MG63 (cell line): Measurements from ENCODE around the gene SNX27. TPM values are rescaled to one million over a fixed set of nuclear protein-coding genes. Genes with fewer than 3 reads are reported as not detected.
A peak's percentile ranks its signal among the peaks of the same experiment; 100 is the strongest.
"Not testable (repeated sequence)": the region's sequence is repeated elsewhere in the genome, so short reads cannot be mapped to it uniquely, and the experiment has no call there.

Source experiments
- DNase-seq: peaks from one replicate; pipeline ENCODE4 v3.0.0-alpha.2; 2020
- H3K27me3 ChIP-seq: fragments of 250-450 bp; sonication (Bioruptor Pico); 2 replicates; pipeline ENCODE4 v1.5.1; 2020; ENCODE audit warnings: mild to moderate bottlenecking, moderate library complexity
- H3K36me3 ChIP-seq: fragments of 250-450 bp; sonication (Bioruptor Pico); 2 replicates; pipeline ENCODE4 v1.5.1; 2020; ENCODE audit warnings: mild to moderate bottlenecking, moderate library complexity
- H3K4me3 ChIP-seq: fragments of 250-450 bp; sonication (Bioruptor Pico); 2 replicates; pipeline ENCODE4 v1.5.1; 2020; ENCODE audit warnings: mild to moderate bottlenecking, moderate library complexity
- H3K9me3 ChIP-seq: fragments of 250-450 bp; sonication (Bioruptor Pico); 2 replicates; pipeline ENCODE4 v1.5.1; 2020; ENCODE audit warnings: mild to moderate bottlenecking, moderate library complexity
- total RNA-seq: library from RNA; depleted of rRNA; stranded (reverse); fragments of >200 nt; shearing (Covaris generic); gene quantifications from 2 replicates; pipeline ENCODE4 v1.2.3, GENCODE V29; 2014; ENCODE audit warnings: low replicate concordance

SNX27 gene
- total RNA-seq, 1 experiment from 2014 or later = 17.1 TPM

- H3K9me3 ChIP-seq = no peaks in the 10 kb centered on the region
- H3K27me3 ChIP-seq = peaks cover 8% of the 10 kb centered on the region
Measured at GRCh38 chr1:151718666-151719065, 106.8 kb downstream of the SNX27 start.

DNA sequence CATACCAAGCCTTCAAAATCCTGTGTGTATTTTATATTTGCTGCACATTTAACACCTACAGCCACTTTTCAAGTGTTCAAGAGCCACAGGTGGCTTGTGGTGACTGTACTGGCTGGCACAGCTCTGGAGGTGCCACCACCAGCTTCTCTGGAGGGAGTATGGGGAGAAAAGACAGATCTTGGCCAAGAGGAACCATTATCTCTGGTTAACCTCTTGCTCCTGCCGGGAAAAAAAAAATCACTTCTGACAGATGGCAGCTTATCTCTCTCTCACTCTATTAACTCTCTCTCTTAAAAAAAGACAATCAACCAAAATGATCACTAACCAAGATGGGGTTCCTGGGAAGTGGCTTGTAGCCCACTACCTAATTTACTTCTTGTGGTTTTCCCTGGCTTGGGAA is 108.3 kb downstream of the SNX27 start:
- peaks cover 8% of the 10 kb centered on the region; the same call in 1 of the 2 replicates for H3K27me3 ChIP-seq
- H3K9me3 ChIP-seq = no peaks in the 10 kb centered on the region
- no peak overlapping the region for H3K4me3 ChIP-seq
- no peaks in the 10 kb centered on the region for H3K36me3 ChIP-seq
- no peak for DNase-seq

More at GRCh38 chr1:151718666-151719065, 106.8 kb downstream of the SNX27 start:
- DNase-seq = no peak
- Histone ChIP-seq H3K4me3 (no peak overlapping the region), H3K36me3 (no peaks in the 10 kb centered on the region)

GRCh38 chr1:151720554-151720953 is 108.7 kb downstream of the SNX27 start:
- H3K36me3 ChIP-seq = no peaks in the 10 kb centered on the region
- H3K4me3 ChIP-seq = peak overlapping the region; percentile 19
- peaks cover 8% of the 10 kb centered on the region; the same call in 1 of the 2 replicates for H3K27me3 ChIP-seq
- H3K9me3 ChIP-seq = no peaks in the 10 kb centered on the region
- no peak for DNase-seq

- Histone ChIP-seq H3K9me3 (no peaks in the 10 kb centered on the region), H3K27me3 (peaks cover 6% of the 10 kb centered on the region; the same call in 1 of the 2 replicates), H3K36me3 (no peaks in the 10 kb centered on the region), H3K4me3 (peak within 1 kb of the TSS; percentile 26)
- peak; percentile 26 for DNase-seq
Measured at GRCh38 chr1:151720974-151721787, 109.3 kb downstream of the SNX27 start, which contains the start of gene RIIAD1. TSS of gene RIIAD1 (plus strand) at chr1:151721522. CDS start at chr1:151721537, 15 bp downstream.

- H3K36me3 ChIP-seq = no peaks in the 10 kb centered on the region
- peaks cover 6% of the 10 kb centered on the region; the same call in 1 of the 2 replicates for H3K27me3 ChIP-seq
- H3K4me3 ChIP-seq = peak overlapping the region; percentile 26
- no peaks in the 10 kb centered on the region for H3K9me3 ChIP-seq
- DNase-seq = no peak
Measured at GRCh38 chr1:151721788-151722510, 110.1 kb downstream of the SNX27 start.

GRCh38 chr1:151723726-151724370 is 112.0 kb downstream of the SNX27 start:
- no peak for DNase-seq
- H3K27me3 ChIP-seq = peaks cover 6% of the 10 kb centered on the region; the same call in 1 of the 2 replicates
- no peaks in the 10 kb centered on the region for H3K9me3 ChIP-seq
- H3K4me3 ChIP-seq = no peak overlapping the region
- H3K36me3 ChIP-seq = no peaks in the 10 kb centered on the region

GRCh38 chr1:151728151-151729054 is 116.6 kb downstream of the SNX27 start:
- H3K9me3 ChIP-seq = no peaks in the 10 kb centered on the region
- H3K36me3 ChIP-seq = no peaks in the 10 kb centered on the region
- H3K4me3 ChIP-seq = no peak overlapping the region
- DNase-seq = no peak
- H3K27me3 ChIP-seq = no peaks in the 10 kb centered on the region; the same call in 1 of the 2 replicates

GRCh38 chr1:151729157-151729965 is 117.5 kb downstream of the SNX27 start:
- Histone ChIP-seq H3K27me3 (no peaks in the 10 kb centered on the region; the same call in 1 of the 2 replicates), H3K36me3 (no peaks in the 10 kb centered on the region), H3K4me3 (no peak overlapping the region), H3K9me3 (no peaks in the 10 kb centered on the region)
- DNase-seq = no peak

DNA sequence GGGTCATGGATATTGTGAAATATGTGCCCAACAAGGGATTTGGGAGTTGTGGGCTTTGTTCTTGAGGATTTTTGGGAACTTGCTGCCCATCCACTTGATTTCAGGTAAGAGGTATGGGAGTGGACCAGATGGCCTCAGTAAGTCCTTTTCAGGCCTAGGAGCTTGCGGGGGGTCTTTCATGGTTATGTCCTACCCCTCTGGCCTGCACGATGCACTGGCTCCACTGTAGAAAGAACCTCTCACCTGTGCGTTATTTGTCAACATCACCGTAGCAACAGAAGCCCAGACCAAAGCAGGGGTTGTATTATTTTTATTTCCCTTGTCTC is 118.1 kb downstream of the SNX27 start:
- DNase-seq = no peak
- H3K27me3 ChIP-seq = no peaks in the 10 kb centered on the region; the same call in 1 of the 2 replicates

GRCh38 chr1:151733126-151733525 is 121.3 kb downstream of the SNX27 start:
- Histone ChIP-seq H3K9me3 (peaks cover 6% of the 10 kb centered on the region), H3K4me3 (no peak overlapping the region)
- DNase-seq = no peak

More for the DNA sequence above, 118.1 kb downstream of the SNX27 start:
- H3K36me3 ChIP-seq = no peaks in the 10 kb centered on the region
- H3K9me3 ChIP-seq = no peaks in the 10 kb centered on the region
- H3K4me3 ChIP-seq = no peak overlapping the region

DNA sequence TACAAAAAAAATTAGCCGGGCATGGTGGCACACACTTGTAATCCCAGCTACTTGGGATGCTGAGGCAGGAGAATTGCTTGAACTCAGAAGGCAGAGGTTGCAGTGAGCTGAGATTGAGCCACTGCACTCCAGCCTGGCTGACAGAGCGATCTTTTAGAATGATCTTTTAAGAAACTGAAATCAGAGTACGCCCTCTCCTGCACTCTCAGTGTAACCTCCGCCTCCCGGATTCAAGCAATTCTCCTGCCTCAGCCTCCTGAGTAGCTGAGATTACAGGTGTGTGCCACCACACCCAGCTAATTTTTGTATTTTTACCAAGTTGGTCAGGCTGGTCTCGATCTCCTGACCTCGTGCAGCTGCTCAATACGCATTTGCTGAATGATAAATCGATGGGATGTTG is 122.1 kb downstream of the SNX27 start:
- DNase-seq, H3K27me3 ChIP-seq, H3K36me3 ChIP-seq, H3K9me3 ChIP-seq, H3K4me3 ChIP-seq: not testable (repeated sequence)

More at GRCh38 chr1:151733126-151733525, 121.3 kb downstream of the SNX27 start:
- Histone ChIP-seq H3K36me3 (no peaks in the 10 kb centered on the region), H3K27me3 (no peaks in the 10 kb centered on the region)

DNA sequence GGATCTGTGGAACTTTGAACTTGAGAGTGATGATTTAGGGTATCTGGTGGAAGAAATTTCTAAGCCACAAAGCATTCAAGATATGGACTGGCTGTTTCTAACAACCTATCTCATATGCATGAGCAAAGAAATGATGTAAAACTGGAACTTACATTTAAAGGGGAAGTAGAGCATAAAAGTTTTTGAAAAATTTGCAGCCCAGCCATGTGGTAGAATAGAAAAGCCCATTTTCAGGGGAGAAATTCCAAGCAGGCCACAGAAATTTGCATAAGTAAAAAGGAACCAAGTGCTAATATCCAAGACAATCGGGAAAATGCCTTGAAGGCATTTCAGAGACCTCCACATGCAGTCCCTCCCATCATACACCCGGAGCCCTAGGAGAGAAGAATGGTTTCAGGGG is 125.2 kb downstream of the SNX27 start:
- Histone ChIP-seq H3K4me3 (no peak overlapping the region), H3K36me3 (no peaks in the 10 kb centered on the region), H3K27me3 (no peaks in the 10 kb centered on the region), H3K9me3 (peaks cover 6% of the 10 kb centered on the region)
- no peak for DNase-seq

DNA sequence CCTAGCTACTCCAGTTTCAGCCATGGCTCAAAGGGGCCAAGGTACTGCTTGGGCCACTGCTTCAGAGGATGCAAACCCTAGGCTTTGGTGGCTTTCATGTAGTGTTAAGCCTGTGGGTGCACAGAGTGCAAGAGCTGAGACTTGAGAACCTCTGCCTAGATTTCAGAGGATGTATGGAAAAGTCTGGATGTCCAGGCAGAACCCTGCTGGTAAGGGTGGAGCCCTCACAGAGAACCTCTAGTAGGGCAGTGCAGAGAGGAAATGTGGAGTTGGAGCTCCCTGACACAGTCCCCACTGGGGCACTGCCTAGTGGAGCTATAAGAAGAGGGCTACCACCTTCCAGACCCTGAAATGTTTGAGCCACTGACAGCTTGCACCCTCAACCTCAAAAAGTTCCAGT is 125.6 kb downstream of the SNX27 start:
- Histone ChIP-seq H3K9me3 (peaks cover 6% of the 10 kb centered on the region), H3K36me3 (no peaks in the 10 kb centered on the region), H3K4me3 (no peak overlapping the region), H3K27me3 (no peaks in the 10 kb centered on the region)
- DNase-seq = no peak

- Histone ChIP-seq H3K27me3 (peaks cover 2% of the 10 kb centered on the region), H3K9me3 (peaks cover 6% of the 10 kb centered on the region), H3K36me3 (no peaks in the 10 kb centered on the region), H3K4me3 (no peak overlapping the region)
- DNase-seq = no peak
Measured at GRCh38 chr1:151739590-151740355, 127.9 kb downstream of the SNX27 start.

DNA sequence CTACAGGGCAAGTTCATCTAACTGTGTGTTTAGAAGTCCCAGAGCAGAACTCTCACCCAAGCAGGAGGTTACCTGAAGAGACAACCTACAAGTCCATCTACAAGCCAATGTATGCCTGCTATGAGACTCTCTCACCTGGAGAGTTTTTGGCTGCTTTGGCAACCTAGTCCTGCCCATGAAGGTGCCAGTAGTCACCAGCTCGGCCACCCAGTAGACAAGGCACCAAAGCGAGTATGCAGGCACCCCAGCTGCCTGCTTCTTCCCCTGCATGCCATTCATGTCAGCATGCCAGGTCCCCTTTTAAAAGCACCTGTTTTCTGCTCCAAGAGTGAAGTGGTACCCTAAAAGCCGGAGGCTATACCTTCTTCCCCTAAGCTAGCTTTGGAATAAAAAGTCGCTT is 129.7 kb downstream of the SNX27 start:
- Histone ChIP-seq H3K36me3 (no peaks in the 10 kb centered on the region), H3K27me3 (peaks cover 9% of the 10 kb centered on the region), H3K9me3 (peaks cover 5% of the 10 kb centered on the region), H3K4me3 (no peak overlapping the region)
- DNase-seq = no peak
